ENCODE measurements around the gene ABCF1. TPM values are rescaled to one million over a fixed set of nuclear protein-coding genes. Genes with fewer than 3 reads are reported as not detected.
A peak's percentile ranks its signal among the peaks of the same experiment; 100 is the strongest.

The ABCF1 gene
- total RNA-seq, 4 donors from 2014 or later: 39.3 to 57.7 (median 47.1) TPM

DNA sequence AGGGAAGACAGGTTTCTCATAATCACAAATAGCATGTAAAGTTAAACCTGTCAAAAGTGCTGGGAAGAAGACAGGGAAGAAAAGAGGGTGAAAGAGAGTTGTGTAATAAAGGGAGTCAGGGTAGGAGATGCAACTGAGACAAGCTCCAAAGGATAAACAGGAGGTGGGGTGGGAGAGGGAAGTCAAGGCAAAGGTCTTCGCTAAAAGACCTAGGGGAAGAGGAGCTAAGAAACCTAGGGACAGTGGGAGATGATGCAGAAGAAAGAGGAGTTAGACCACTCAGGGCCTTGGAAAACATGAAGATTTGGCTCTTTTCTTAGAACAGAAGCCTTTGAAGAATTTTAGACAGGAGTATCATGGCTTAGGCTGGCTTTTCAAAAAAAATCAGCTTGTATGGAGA, 7.1 kb upstream of the ABCF1 start:
- 81 to 95% methylated on average over 1 of the region's 1 CpG for whole genome bisulfite sequencing, 2 donors
- DNase-seq (ENCODE audit: low spot score in 2 of 2): no peak
- intact Hi-C loops (cut with DNase I; ENCODE audit: low total_unique reads): no loop called here
- no peak overlapping the region for H3K4me3 ChIP-seq (ENCODE audit: low read depth, poor library complexity, severe bottlenecking)
- no peak for TF ChIP-seq POLR2A (IDR thresholded peaks at IDR 0.05)
- TF ChIP-seq, protein P1, sequence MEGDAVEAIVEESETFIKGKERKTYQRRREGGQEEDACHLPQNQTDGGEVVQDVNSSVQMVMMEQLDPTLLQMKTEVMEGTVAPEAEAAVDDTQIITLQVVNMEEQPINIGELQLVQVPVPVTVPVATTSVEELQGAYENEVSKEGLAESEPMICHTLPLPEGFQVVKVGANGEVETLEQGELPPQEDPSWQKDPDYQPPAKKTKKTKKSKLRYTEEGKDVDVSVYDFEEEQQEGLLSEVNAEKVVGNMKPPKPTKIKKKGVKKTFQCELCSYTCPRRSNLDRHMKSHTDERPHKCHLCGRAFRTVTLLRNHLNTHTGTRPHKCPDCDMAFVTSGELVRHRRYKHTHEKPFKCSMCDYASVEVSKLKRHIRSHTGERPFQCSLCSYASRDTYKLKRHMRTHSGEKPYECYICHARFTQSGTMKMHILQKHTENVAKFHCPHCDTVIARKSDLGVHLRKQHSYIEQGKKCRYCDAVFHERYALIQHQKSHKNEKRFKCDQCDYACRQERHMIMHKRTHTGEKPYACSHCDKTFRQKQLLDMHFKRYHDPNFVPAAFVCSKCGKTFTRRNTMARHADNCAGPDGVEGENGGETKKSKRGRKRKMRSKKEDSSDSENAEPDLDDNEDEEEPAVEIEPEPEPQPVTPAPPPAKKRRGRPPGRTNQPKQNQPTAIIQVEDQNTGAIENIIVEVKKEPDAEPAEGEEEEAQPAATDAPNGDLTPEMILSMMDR (IDR thresholded peaks at IDR 0.05): no peak

DNA sequence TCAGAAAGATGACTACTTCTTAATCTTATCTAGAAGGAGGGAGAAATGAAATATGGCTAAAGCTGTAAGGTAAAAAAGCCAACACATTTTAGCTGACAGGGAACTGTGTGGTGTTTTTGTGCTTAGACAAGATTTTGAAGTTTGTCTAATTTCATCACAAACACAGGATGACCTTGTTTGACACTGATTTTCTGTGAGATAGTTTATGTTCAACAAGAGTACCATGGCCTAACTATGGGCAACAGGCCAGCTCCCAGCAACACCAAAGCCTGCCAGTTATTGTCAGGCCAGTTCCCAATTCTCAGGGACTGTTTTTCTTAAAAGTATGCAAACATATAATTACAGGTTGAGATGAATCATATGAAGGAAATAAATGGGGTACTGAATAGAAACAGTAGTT, 5.5 kb upstream of the ABCF1 start:
- TF ChIP-seq, protein P1 (IDR thresholded peaks at IDR 0.05): no peak
- TF ChIP-seq POLR2A (IDR thresholded peaks at IDR 0.05): no peak
- no peak overlapping the region for H3K4me3 ChIP-seq (ENCODE audit: low read depth, poor library complexity, severe bottlenecking)
- intact Hi-C loops (cut with DNase I; ENCODE audit: low total_unique reads): no loop called here

DNA sequence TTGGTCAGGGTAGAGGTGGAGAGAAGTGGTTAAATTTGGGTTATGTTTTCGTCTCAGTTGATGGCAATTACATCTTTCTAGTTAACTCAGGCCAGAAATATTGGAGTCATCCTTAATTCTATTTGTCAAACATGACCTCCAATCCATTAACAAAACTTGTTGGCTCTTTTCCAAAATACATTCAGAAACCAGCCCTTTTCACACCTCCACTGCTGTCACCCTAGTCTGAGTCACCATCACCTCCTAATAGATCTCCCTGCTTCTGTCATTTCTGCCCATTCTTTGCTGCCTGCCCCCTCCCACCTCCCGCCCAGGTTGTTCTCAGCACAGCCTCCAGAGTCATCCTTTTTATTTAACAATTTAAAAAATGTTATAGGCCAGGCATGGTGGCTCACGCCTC, 3.0 kb upstream of the ABCF1 start:
- DNase-seq (ENCODE audit: low spot score in 2 of 2): no peak
- TF ChIP-seq POLR2A (IDR thresholded peaks at IDR 0.05): no peak
- TF ChIP-seq, protein P1 (IDR thresholded peaks at IDR 0.05): no peak
- H3K4me3 ChIP-seq (ENCODE audit: low read depth, poor library complexity, severe bottlenecking): no peak overlapping the region
- WGBS, 2 donors: 59 to 62% methylated on average over 3 of the region's 3 CpGs
- intact Hi-C loops (cut with DNase I; ENCODE audit: low total_unique reads): no loop called here

More for the DNA sequence above, 5.5 kb upstream of the ABCF1 start:
- DNase-seq (ENCODE audit: low spot score in 2 of 2): no peak

DNA sequence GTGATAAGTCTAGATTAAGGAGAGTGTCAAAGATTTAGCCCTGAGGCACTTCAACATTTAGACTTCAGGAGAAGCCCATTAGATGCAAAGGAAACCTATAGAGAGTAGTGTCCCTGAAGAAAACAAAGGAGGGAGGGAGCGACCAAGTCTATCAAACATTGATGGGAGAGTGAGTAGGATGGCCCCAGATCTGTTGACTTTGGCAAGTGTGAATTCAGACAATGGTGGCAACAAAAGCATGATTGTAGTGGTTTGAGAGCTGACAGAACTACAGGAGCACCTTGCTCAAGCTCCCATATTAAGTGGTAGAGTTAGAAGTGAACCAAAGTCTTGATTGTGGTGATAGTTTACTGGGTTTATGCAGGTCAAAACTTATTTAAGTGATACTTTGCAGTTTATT, 979 bp upstream of the ABCF1 start:
- intact Hi-C loops (cut with DNase I; ENCODE audit: low total_unique reads): no loop called here
- no peak for DNase-seq (ENCODE audit: low spot score in 2 of 2)
- 68 to 82% methylated on average over 1 of the region's 1 CpG for WGBS, 2 donors
- TF ChIP-seq POLR2A (IDR thresholded peaks at IDR 0.05): no peak
- TF ChIP-seq, protein P1 (IDR thresholded peaks at IDR 0.05): no peak
- no peak overlapping the region for H3K4me3 ChIP-seq (ENCODE audit: low read depth, poor library complexity, severe bottlenecking)

DNA sequence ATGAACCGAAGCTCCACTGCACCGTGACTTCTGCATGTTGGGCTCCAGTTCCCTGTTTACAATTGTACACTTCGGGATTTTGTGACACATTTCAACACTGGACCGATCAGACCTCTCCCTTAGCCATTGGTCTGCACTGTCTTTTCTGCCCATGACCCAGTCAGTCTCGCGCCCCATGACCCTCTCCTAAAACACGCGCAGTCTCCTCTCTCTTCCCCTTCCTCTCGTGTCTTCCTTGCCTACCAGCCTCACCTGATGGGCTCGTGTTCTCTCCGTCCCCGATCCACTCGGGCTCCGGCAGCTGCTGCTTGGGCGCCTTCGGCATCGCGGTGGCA, 535 bp upstream of the ABCF1 start:
- DNase-seq (ENCODE audit: low spot score in 2 of 2): no peak
- no peak for TF ChIP-seq POLR2A (IDR thresholded peaks at IDR 0.05)
- TF ChIP-seq, protein P1 (IDR thresholded peaks at IDR 0.05): no peak
- WGBS, 2 donors: 1% methylated on average over 18 of the region's 18 CpGs
- intact Hi-C loops (cut with DNase I; ENCODE audit: low total_unique reads): no loop called here
- H3K4me3 ChIP-seq (ENCODE audit: low read depth, poor library complexity, severe bottlenecking): peak overlapping the region; percentile 54

DNA sequence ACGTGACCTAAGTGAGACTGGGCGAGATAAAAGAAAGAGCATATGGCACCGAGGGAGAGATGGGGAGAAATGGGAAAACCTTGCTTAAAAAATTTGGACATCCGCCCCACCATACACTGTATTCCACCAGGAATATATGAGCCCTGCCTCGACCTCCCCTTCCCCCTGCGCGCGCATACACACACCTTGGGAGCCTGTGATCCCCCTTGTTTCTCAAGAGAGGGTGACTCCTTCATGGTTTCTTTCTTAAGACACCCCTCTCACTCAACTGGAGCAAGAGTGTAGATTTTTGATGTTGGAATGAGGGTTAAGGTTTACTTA, 480 bp downstream of the ABCF1 start:
- 0 to 2% methylated on average over 8 of the region's 8 CpGs for WGBS, 2 donors
- no peak for TF ChIP-seq POLR2A (IDR thresholded peaks at IDR 0.05)
- TF ChIP-seq, protein P1 (IDR thresholded peaks at IDR 0.05): no peak
- DNase-seq (ENCODE audit: low spot score in 2 of 2): no peak
- intact Hi-C loops (cut with DNase I; ENCODE audit: low total_unique reads): no loop called here
- peak overlapping the region; percentile 58 for H3K4me3 ChIP-seq (ENCODE audit: low read depth, poor library complexity, severe bottlenecking)

Data from lower leg skin (tissue), 4 donors.